HEK293 (cell line): ENCODE results near the gene GBX1.

Experiments
- CTCF ChIA-PET: fragments of 350-600 bp; formaldehyde crosslinking; extraction: SDS; loops from one replicate; lab custom pipeline; 2021; ENCODE audit warnings: antibody characterized with exemption; lab: Yijun Ruan, JAX
- POLR2A ChIA-PET: fragments of 300-600 bp; formaldehyde crosslinking; extraction: SDS; loops from one replicate; lab custom pipeline; 2020; ENCODE audit warnings: antibody characterized with exemption, inconsistent platforms; lab: Yijun Ruan, JAX
- H3K27ac ChIP-seq: fragments of 200-500 bp; sonication (Bioruptor generic); 2 replicates; pipeline ENCODE4 v1.5.1; 2014; ENCODE audit warnings: low read depth, low read length, control low read depth, inconsistent platforms; ENCODE audit errors: extremely low read depth
- H3K36me3 ChIP-seq, 2 experiments: fragments of 200-500 bp in 1 of 2; sonication (Bioruptor generic) in 1 of 2; 1 replicate in 1 of 2; 2 replicates in 1 of 2; pipeline ENCODE4 v1.5.1; 2014 to 2017; ENCODE audit warnings: inconsistent platforms in 2 of 2, low read length in 2 of 2; ENCODE audit not compliant: control insufficient read depth in 2 of 2, insufficient read depth in 1 of 2
- H3K4me1 ChIP-seq: fragments of 200-500 bp; sonication (Bioruptor generic); 2 replicates; pipeline ENCODE4 v1.5.1; 2014; ENCODE audit warnings: mild to moderate bottlenecking, low read length, inconsistent platforms; ENCODE audit not compliant: control insufficient read depth, insufficient read depth
- H3K4me3 ChIP-seq: 2 replicates; pipeline ENCODE4 v1.5.1; 2011; ENCODE audit warnings: low read depth, mild to moderate bottlenecking, control low read depth, low read length, moderate library complexity
- H3K9me3 ChIP-seq: fragments of 200-500 bp; sonication (Bioruptor generic); 2 replicates; pipeline ENCODE4 v1.5.1; 2014; ENCODE audit warnings: low read depth, low read length, inconsistent platforms; ENCODE audit not compliant: control insufficient read depth, insufficient read depth
- GLIS1 ChIP-seq: fragments of 450-650 bp; formaldehyde crosslinking; IDR thresholded peaks from 2 replicates; pipeline ENCODE4 v1.5.1; 2016; ENCODE audit warnings: missing biosample characterization, missing genetic modification characterization
- HOXA7 ChIP-seq: sonication (generic); formaldehyde crosslinking; IDR thresholded peaks from 2 replicates; pipeline ENCODE4 v1.8.1; 2022; ENCODE audit warnings: missing genetic modification reagents, borderline replicate concordance
- HOXC10 ChIP-seq: sonication (generic); formaldehyde crosslinking; IDR thresholded peaks from 2 replicates; pipeline ENCODE4 v1.8.1; 2023; ENCODE audit warnings: mild to moderate bottlenecking, missing genetic modification reagents
- KLF7 ChIP-seq: fragments of 450-650 bp; formaldehyde crosslinking; IDR thresholded peaks from 2 replicates; pipeline ENCODE4 v1.5.1; 2016; ENCODE audit warnings: missing biosample characterization, missing genetic modification characterization, borderline replicate concordance
- REST ChIP-seq: fragments of 450-650 bp; formaldehyde crosslinking; IDR thresholded peaks from 2 replicates; pipeline ENCODE4 v1.5.1; 2016; ENCODE audit warnings: missing biosample characterization, missing genetic modification characterization
- WT1 ChIP-seq: fragments of 450-650 bp; formaldehyde crosslinking; IDR thresholded peaks from 2 replicates; pipeline ENCODE4 v1.5.1; 2016; ENCODE audit warnings: missing biosample characterization, missing genetic modification characterization
- ZFP37 ChIP-seq: fragments of 450-650 bp; formaldehyde crosslinking; IDR thresholded peaks from 2 replicates; pipeline ENCODE4 v1.5.1; 2016; ENCODE audit warnings: missing biosample characterization, missing genetic modification characterization
- ZFP69B ChIP-seq: fragments of 450-650 bp; formaldehyde crosslinking; IDR thresholded peaks from 2 replicates; pipeline ENCODE4 v1.5.1; 2016; ENCODE audit warnings: missing biosample characterization, missing genetic modification characterization
- ZNF202 ChIP-seq: fragments of 450-650 bp; formaldehyde crosslinking; IDR thresholded peaks from 2 replicates; pipeline ENCODE4 v1.5.1; 2016; ENCODE audit warnings: missing biosample characterization, missing genetic modification characterization, borderline replicate concordance
- ZNF26 ChIP-seq: fragments of 450-650 bp; formaldehyde crosslinking; IDR thresholded peaks from 2 replicates; pipeline ENCODE4 v1.5.1; 2016; ENCODE audit warnings: missing biosample characterization, missing genetic modification characterization
- ZNF341 ChIP-seq: fragments of 450-650 bp; formaldehyde crosslinking; IDR thresholded peaks from 2 replicates; pipeline ENCODE4; 2016; ENCODE audit warnings: low read depth, missing biosample characterization, missing genetic modification characterization
- ZNF354C ChIP-seq: fragments of 450-650 bp; formaldehyde crosslinking; IDR thresholded peaks from 2 replicates; pipeline ENCODE4 v1.5.1; 2016; ENCODE audit warnings: missing biosample characterization, missing genetic modification characterization, low read depth, borderline replicate concordance
- ZNF362 ChIP-seq: fragments of 450-650 bp; formaldehyde crosslinking; IDR thresholded peaks from 2 replicates; pipeline ENCODE4 v1.5.1; 2016; ENCODE audit warnings: missing biosample characterization, missing genetic modification characterization
- ZNF501 ChIP-seq: fragments of 450-650 bp; formaldehyde crosslinking; IDR thresholded peaks from 2 replicates; pipeline ENCODE4 v1.5.1; 2016; ENCODE audit warnings: missing biosample characterization, missing genetic modification characterization
- ZNF530 ChIP-seq: fragments of 450-650 bp; formaldehyde crosslinking; IDR thresholded peaks from 2 replicates; pipeline ENCODE4 v1.5.1; 2016; ENCODE audit warnings: low read depth, missing biosample characterization, missing genetic modification characterization
- ZNF580 ChIP-seq: fragments of 450-650 bp; formaldehyde crosslinking; IDR thresholded peaks from 2 replicates; pipeline ENCODE4 v1.5.1; 2016; ENCODE audit warnings: missing biosample characterization, missing genetic modification characterization
- ZNF610 ChIP-seq: fragments of 450-650 bp; formaldehyde crosslinking; IDR thresholded peaks from 2 replicates; pipeline ENCODE4 v1.5.1; 2016; ENCODE audit warnings: missing biosample characterization, missing genetic modification characterization, borderline replicate concordance
- ZNF654 ChIP-seq: fragments of 450-650 bp; formaldehyde crosslinking; IDR thresholded peaks from 2 replicates; pipeline ENCODE4 v1.5.1; 2016; ENCODE audit warnings: low read depth, missing biosample characterization, missing genetic modification characterization
- ZSCAN16 ChIP-seq: fragments of 450-650 bp; formaldehyde crosslinking; IDR thresholded peaks from 2 replicates; pipeline ENCODE4 v1.5.1; 2016; ENCODE audit warnings: missing biosample characterization, missing genetic modification characterization
- ZSCAN5A ChIP-seq: fragments of 450-650 bp; formaldehyde crosslinking; IDR thresholded peaks from 2 replicates; pipeline ENCODE4 v1.5.1; 2016; ENCODE audit warnings: missing biosample characterization, missing genetic modification characterization

Gene GBX1

GRCh38 chr7:151129117-151129959 is 38.2 kb downstream of the GBX1 start (continued):
- TF ChIP-seq ZSCAN16 = no peak
- TF ChIP-seq, all 188 proteins: peak for 0

- Histone ChIP-seq H3K27ac (no peak overlapping the region), H3K9me3 (no peaks in the 10 kb centered on the region), H3K4me1 (no peaks in the 10 kb centered on the region), H3K4me3 (no peak overlapping the region), H3K36me3 (peaks cover 0 to 92% of the 10 kb centered on the region in 2 experiments; a peak in 1 of 3 replicates)
- ChIA-PET CTCF (interaction anchor here (1.2 to 1.4 kb wide), 2 partner anchors 13 to 45 kb away, joined by 3 to 5 read pairs; no protein-coding TSS in a partner anchor), POLR2A (interaction anchor here (0.6 kb wide), 1 partner anchor 1203 kb away, joined by 7 read pairs; no protein-coding TSS in a partner anchor)
- TF ChIP-seq WT1 (no peak), ZNF530 (no peak), KLF7 (no peak), ZNF26 (no peak), ZNF501 (tag by site-specific recombination) (no peak), ZFP69B (tag by site-specific recombination) (no peak), HOXA7 (CRISPR knock-in tag) (no peak)
These were observed 38.8 kb downstream of the GBX1 start for GRCh38 chr7:151128716-151129115.

- Histone ChIP-seq H3K9me3 (no peaks in the 10 kb centered on the region), H3K27ac (no peak overlapping the region), H3K36me3 (peaks cover 0 to 92% of the 10 kb centered on the region in 2 experiments; a peak in 1 of 3 replicates), H3K4me1 (no peaks in the 10 kb centered on the region), H3K4me3 (no peak overlapping the region)
- ChIA-PET POLR2A (interaction anchor here (0.5 to 0.6 kb wide), 2 partner anchors 111 to 181 kb away, joined by 3 to 5 read pairs; no protein-coding TSS in a partner anchor), CTCF (interaction anchor here (1.2 kb wide), 1 partner anchor 13 kb away, joined by 3 read pairs; no protein-coding TSS in a partner anchor)
- TF ChIP-seq ZNF341 (peak; percentile 44), GLIS1 (no peak), ZNF362 (tag by site-specific recombination) (no peak)
These were observed 39.4 kb downstream of the GBX1 start for GRCh38 chr7:151128144-151128543.

- no peaks in the 10 kb centered on the region for H3K4me1 ChIP-seq
- no peak overlapping the region for H3K27ac ChIP-seq
- ChIA-PET POLR2A (no interaction called here), CTCF (interaction anchor here (0.7 kb wide), 1 partner anchor 40 kb away, joined by 3 read pairs; no protein-coding TSS in a partner anchor)
- peaks cover 0 to 91% of the 10 kb centered on the region in 2 experiments; a peak in 1 of 3 replicates for H3K36me3 ChIP-seq
- H3K4me3 ChIP-seq = no peak overlapping the region
- H3K9me3 ChIP-seq = no peaks in the 10 kb centered on the region
- TF ChIP-seq ZNF654 (tag by site-specific recombination) = no peak
- no peak for TF ChIP-seq GLIS1
- TF ChIP-seq ZNF354C (tag by site-specific recombination) = no peak
- TF ChIP-seq ZNF202 = no peak
- TF ChIP-seq REST = no peak
- TF ChIP-seq HOXC10 = no peak
- TF ChIP-seq ZNF580 (tag by site-specific recombination) = no peak
- no peak for TF ChIP-seq ZNF610 (tag by site-specific recombination)
- no peak for TF ChIP-seq ZFP37 (tag by site-specific recombination)
- TF ChIP-seq ZSCAN5A = no peak
These were observed 40.9 kb downstream of the GBX1 start for GRCh38 chr7:151126491-151127137.
